Stimulated activated CD4-positive, alpha-beta T cell treated with anti-CD3 and anti-CD28 coated beads, TNF-alpha, amount 100 ng/mL, for 48 hours (primary cell): ENCODE results near the gene RNF125.
"Not testable (repeated sequence)": the region's sequence is repeated elsewhere in the genome, so short reads cannot be mapped to it uniquely, and the experiment has no call there.

Source experiments
- DNase-seq, 3 donors: peaks; one replicate each; pipeline ENCODE4 v3.0.0-alpha.2; 2020; ENCODE audit warnings: low read depth in 3 of 3

The RNF125 gene

DNA sequence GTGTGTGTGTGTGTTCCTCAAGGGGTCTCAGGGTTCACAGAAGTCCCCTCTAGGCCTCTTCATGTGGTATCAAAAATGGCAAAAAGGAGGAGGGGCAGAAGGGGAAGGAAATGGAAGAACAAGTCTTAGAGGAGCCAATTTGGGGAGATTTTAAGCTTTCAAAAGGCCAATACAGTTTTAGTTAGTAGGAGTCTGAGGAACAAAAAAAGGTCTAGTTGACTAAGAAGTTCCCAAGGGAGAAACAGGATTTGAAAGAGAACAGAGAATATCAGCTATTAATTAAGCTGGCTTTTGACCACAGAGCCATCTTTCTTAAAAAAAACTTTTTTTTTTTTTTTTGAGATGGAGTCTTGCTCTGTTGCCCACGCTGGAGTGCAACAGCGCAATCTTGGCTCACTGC, 7.1 kb downstream of the RNF125 start:
- DNase-seq = no peak

- DNase-seq = no peak
These were observed 8.0 kb downstream of the RNF125 start for GRCh38 chr18:32026491-32027086.

DNA sequence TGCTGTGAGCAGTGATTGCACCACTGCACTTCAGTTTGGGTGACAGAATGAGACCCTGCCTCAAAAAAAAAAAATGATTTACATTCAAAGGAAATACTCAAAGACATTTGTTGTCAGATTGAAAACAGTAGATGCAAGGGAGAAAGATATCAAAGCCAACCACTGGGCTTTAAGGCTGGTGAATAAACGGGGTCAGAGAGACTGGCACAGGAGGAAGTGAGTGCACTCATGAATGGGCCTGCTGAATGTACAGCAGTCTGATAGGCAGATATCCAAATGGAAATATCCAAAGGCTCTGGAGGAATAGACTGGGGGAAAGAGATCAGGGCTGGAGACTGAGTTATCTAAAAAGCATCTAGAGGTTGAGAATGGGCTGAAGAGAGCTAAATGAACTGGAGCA, 10.9 kb downstream of the RNF125 start:
- no peak for DNase-seq

- DNase-seq = no peak
These were observed 14.0 kb downstream of the RNF125 start for GRCh38 chr18:32032609-32033008.

DNA sequence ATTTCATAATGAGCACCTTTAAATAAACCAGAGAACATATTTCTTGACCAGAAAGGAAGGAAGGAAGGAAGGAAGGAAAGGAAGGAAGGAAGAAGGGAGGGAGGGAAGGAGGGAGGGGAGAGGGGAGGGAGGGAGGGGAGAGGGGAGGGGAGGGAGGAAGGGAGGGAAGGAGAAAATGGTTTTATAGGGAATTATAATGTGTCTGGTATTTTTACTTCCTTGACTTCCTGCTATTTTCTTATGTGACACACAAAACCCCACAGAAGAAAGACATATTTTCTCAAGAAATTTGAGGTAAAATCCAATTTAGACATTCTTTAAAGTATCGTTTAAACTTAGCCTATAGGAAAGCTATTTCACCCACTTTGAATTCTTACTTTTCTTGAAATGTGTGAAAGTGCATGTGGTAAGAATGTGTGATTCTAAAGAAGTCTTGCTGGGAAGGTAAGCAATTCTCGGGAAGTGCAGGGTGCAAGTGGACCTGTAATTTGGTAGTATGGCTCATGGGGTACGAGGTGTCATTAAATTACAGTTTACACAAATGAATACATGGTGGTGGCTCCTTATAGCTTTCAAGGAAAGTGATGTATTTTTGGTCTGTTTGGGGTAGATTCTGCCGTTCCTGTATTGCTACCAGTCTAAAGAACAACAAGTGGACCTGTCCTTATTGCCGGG, 18.0 kb downstream of the RNF125 start:
- peak in 1 of 3 donors; percentile 11 for DNase-seq

DNA sequence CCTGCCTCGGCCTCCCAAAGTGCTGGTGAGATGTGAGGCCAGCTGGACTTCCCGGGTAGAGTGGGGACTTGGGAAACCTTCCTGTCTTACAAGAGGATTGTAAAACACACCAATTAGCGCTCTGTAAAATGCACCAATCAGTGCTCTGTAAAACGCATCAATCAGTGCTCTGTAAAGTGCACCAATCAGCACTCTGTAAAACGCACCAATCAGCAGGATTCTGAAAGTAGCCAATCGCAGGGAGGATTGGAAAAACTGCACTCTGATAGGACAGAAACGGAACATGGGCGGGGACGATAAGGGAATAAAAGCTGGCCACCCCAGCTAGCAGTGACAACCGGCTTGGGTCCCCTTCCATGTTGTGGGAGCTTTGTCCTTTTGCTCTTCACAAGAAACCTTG, 19.0 kb downstream of the RNF125 start:
- DNase-seq = no peak

DNA sequence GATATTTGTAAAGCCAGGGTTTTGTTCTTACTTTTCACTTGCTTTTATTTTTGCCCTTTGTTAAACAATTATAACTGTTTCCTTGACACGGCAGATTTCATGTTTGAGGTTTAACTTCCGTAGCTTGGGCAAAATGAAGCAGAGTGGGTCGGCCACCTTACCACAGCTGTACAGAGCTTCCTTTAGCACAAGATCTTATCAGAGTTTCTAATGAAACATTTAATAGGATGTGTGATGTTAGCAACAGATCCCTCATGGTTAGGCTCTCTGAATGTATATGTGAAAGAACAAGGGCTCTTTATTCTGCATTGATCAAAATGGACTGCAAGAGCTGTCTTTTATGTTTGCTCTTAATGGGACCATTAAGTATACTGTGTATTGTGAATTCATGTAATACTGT, 22.3 kb downstream of the RNF125 start:
- peak in 2 of 3 donors; percentile 11 to 38 for DNase-seq

GRCh38 chr18:32042337-32042736, 23.7 kb downstream of the RNF125 start:
- no peak for DNase-seq

GRCh38 chr18:32048507-32049091, 30.0 kb downstream of the RNF125 start:
- no peak for DNase-seq

- DNase-seq = peak in 2 of 3 donors; percentile 12 to 38
These were observed 31.0 kb downstream of the RNF125 start for GRCh38 chr18:32049393-32050171.

DNA sequence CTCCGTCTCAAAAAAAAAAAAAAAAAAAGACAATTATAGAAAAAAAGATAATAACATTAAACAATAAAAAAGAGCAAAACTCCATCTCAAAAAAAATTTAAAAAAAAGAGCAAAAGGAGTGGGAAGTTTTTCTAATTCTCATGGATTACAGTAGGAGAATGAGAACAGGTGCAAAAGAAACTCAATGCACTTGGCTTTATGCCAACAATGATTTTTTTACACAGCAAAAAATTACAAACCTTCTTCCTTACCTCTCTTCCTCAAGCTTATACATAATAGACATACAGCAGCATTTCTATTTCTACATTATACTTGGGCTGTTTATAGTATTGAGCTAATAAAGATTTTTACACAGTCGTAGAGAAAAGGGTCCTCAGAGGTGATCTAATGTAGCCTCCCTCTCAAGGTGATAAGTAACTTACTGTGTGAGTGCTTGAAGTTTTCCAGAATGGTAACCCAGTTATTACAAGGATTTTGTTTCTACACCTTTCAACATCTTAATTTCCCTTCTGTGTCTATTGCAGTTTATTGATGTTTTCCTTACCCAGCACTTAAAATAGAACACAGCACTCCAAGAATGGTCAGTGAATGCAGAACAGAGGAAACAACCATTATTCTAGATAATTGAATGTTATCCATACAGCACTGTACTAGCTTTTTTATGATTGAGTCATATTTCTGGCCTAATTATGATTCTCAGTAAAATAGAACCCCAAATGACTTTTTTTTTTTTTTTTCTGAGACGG, 38.2 kb downstream of the RNF125 start:
- no peak for DNase-seq

DNA sequence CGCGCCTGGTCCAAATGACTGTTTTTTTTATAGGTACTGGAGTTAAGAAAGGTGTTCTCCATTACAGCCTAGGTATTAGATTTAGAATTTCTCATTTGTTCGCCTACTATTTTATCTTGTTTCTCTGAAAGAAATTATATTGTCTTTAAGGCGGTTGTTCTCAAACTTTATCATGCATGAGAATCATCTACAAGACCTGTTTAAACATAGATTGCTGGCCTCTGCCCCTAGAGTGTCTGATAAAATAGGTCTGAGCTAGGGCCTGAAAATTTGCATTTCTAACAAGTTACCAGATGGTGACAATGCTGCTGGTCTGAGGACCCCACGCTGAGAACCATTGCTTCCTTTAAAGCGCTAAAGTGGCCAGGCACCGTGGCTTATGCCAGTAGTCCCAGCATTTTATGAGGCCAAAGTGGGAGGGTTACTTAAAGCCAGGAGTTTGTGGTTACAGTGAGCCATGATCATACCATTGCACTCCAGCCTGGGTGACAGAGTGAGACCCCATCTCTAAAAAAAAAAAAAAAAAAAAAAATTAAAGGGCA, 39.1 kb downstream of the RNF125 start:
- DNase-seq = no peak

DNA sequence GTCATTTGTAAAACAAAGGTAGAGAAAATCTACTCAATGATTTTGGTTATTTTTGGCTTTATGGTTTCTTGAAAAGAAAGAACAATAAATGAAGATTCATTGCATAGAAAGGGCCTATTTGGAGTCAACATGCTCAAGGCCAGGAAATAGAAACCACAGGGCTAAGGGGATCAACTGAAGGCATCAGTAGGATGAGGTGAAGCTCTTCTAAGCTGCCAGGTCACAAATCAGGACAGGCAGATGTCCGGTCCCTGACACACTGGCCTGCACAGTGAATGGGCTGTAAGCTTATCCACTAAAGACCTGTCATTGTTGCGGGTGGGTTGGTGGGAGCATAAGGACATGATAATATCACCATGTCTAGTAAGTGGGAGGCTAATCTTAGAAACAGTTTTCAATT, 41.4 kb downstream of the RNF125 start:
- DNase-seq = no peak

DNA sequence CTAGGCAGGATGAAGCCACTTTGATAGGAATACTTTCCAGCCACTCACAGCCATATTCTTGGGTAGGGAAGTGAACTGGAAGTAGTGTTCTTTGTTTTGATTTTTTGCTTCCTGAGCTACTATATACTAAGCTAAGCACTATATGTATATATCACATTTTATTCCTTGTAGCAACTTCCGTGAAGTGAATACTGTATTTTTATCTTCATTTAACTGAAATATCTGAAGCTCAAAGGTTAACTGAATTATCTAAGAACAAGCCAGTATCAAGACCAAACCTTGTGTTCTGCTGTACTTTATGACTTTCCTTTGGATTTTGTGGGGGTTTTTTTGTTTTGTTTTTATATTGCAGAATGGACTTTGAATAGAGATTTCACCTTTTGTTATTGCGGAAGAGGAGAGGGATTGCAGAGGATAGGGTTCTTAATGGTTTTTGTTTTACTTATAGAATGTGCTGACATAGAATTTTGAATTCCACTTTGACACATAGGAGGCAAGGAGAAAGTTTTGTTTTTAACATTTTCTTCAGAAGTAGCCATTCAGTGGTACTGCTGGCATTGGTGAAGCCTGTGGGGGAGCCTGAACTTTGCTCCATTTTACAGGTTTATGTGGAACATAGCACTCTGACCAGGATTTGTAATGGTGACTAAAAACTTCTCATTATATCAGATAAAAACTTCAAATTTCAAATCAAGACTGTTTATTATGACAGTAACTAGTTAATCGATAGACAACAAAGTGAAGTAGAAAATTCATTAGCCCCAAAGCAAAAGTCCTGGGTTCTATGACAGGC, 48.9 kb downstream of the RNF125 start:
- no peak for DNase-seq

GRCh38 chr18:32072321-32072720, 53.7 kb downstream of the RNF125 start:
- no peak for DNase-seq

DNA sequence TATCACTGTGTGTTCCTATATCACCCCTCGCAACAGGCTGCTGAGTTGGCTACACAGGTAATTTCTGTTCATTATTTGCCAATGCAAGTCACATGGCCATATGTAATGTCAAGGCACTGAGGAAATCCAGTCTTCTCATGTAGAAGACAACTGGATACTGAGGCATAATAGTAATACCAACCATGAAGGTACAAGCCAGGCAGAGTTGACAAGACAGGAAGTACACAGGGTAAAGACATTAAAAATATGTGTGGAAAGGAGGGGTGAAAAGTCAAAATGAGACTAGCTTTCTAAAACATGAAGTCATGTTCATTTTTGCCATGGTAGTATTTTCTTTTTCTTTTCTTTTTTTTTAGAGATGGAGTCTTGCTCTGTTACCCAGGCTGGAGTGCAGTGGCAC, 55.6 kb downstream of the RNF125 start:
- no peak for DNase-seq

DNA sequence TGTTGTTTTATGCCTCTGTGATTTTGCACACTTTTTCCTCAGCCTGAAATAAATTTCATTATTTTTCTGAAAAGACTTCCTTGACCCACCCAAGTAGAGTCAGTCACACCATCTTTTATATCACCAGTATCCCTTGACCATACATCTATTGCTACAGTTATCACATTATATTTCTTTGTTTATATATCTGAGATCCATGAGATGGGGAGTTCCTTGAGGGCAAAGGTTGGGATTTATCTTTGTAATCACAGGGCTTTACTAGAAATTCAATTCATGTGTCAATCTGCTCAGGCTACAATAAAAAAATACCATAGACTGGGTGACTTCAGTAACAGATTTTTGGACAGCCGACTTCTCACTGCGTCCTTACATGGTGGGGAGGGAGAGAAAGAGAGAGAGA, 60.2 kb downstream of the RNF125 start:
- DNase-seq = no peak

- DNase-seq = no peak
These were observed 63.3 kb downstream of the RNF125 start for GRCh38 chr18:32081881-32082280.

- no peak for DNase-seq
These were observed 65.2 kb downstream of the RNF125 start for GRCh38 chr18:32083781-32084180.

- no peak for DNase-seq
These were observed 68.3 kb downstream of the RNF125 start for GRCh38 chr18:32086881-32087280.

DNA sequence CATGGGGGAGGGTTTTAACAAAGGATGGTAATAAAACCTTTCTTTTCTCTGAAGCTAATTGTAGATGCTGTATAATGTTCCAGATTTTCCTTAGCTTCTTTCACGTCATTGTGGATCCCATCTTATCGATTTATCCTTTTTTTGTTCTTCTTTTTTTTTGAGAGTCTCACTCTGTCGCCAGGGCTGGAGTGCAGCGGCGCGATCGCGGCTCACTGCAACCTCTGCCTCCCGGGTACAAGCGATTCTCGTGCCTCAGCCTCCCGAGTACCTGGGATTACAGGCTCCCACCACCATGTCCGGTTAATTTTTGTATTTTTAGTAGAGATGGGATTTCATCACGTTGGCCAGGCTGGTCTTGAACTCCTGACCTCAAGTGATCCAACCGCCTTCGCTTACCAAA, 72.2 kb downstream of the RNF125 start:
- DNase-seq = not testable (repeated sequence)
